ENCODE results near the gene GSTCD.

The GSTCD gene

DNA sequence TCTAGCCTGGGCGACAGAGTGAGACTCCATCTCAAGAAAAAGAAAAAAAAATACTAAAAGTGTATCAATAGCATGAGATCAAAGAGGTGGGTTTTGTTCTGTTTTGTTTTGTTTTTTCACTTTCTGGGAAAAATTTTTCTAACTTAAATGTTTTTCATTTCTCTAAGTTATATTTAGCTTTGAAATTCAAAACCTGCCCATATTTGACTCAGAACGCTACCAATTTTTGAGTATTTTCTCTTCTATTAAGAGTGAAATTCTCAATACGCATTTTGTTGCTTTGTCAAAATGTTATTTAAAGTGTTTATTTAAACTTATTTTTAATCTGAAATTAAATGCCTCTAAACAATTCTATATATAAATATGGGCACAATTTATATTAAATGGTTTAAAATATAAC, 39.6 kb downstream of the GSTCD start:
- no peak for DNase-seq (ENCODE audit: low read depth, low spot score)
- H3K4me3 ChIP-seq (ENCODE audit: low read depth, low read length): no peak overlapping the region
- in situ Hi-C loops (cut with HindIII; ENCODE audit: low sequenced_read_pairs): no loop called here
- TF ChIP-seq, protein P1, sequence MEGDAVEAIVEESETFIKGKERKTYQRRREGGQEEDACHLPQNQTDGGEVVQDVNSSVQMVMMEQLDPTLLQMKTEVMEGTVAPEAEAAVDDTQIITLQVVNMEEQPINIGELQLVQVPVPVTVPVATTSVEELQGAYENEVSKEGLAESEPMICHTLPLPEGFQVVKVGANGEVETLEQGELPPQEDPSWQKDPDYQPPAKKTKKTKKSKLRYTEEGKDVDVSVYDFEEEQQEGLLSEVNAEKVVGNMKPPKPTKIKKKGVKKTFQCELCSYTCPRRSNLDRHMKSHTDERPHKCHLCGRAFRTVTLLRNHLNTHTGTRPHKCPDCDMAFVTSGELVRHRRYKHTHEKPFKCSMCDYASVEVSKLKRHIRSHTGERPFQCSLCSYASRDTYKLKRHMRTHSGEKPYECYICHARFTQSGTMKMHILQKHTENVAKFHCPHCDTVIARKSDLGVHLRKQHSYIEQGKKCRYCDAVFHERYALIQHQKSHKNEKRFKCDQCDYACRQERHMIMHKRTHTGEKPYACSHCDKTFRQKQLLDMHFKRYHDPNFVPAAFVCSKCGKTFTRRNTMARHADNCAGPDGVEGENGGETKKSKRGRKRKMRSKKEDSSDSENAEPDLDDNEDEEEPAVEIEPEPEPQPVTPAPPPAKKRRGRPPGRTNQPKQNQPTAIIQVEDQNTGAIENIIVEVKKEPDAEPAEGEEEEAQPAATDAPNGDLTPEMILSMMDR (IDR thresholded peaks at IDR 0.05; ENCODE audit: low read depth, low read length): no peak

DNA sequence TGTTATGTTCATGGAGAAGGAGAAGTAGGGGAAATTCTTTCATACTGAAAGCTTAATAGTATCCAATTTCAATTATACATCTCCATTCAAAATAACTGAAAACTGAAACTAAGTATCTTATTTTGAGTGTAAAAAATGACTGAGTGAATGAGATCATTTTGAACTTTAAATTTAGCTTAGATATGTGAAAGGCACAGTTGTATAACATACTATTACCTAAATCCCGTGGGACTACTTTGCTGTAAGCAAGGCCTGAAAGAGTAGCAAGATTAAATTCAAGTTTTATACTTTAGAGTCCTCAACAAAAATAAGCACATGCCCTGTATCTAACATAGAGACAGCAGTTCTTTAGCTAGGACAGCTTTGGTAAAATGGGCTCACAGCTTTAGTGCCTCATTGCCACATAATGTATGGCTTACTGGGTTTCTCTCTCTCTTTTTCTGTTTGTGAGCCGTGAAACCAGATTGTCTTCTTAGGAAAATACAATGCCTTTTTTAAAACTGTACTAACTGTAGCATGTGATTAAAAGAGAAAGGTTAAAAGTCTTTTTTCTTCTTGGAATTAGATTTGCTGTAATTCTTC, 43.2 kb downstream of the GSTCD start:
- TF ChIP-seq, protein P1 (IDR thresholded peaks at IDR 0.05; ENCODE audit: low read depth, low read length): no peak
- DNase-seq (ENCODE audit: low read depth, low spot score): peak; percentile 12
- in situ Hi-C loops (cut with HindIII; ENCODE audit: low sequenced_read_pairs): no loop called here
- H3K4me3 ChIP-seq (ENCODE audit: low read depth, low read length): no peak overlapping the region

DNA sequence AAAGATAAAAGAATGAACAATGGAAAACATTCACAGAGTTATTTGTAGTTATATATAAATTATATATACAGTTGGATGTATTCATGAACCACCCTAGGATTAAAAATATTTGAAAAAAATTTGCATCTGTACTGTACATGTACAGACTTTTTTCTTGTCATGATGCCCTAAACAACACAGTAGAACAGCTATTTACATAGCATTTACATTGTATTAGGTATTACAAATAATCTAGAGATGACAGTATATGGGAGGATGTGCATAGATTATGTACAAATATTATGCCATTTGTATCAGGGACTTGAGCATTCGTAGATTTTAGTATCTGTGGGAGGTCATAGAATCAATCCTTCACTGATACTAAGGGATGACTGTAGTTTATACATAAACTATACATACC, 44.8 kb downstream of the GSTCD start:
- DNase-seq (ENCODE audit: low read depth, low spot score): no peak
- in situ Hi-C loops (cut with HindIII; ENCODE audit: low sequenced_read_pairs): no loop called here
- TF ChIP-seq, protein P1 (IDR thresholded peaks at IDR 0.05; ENCODE audit: low read depth, low read length): no peak
- H3K4me3 ChIP-seq (ENCODE audit: low read depth, low read length): no peak overlapping the region

DNA sequence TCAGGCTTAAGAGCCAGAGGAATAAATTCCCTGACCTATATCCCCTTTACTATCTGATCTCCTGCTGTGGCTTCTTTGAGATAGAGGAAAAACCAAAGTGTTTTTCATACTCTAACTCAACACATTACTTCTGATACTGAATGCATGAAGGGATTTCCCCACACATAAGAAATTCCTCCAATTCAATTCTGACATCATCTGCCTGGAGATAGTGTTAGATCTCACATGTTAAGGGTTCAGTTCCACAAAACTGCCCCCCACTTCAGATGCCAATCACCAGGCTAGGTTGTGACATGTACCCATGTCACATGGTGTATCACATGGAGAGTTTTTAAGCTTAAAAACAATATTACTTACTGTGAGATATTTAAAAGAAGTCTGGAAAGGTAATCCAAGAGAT, 46.8 kb downstream of the GSTCD start:
- TF ChIP-seq, protein P1 (IDR thresholded peaks at IDR 0.05; ENCODE audit: low read depth, low read length): no peak
- DNase-seq (ENCODE audit: low read depth, low spot score): no peak
- in situ Hi-C loops (cut with HindIII; ENCODE audit: low sequenced_read_pairs): no loop called here
- no peak overlapping the region for H3K4me3 ChIP-seq (ENCODE audit: low read depth, low read length)

DNA sequence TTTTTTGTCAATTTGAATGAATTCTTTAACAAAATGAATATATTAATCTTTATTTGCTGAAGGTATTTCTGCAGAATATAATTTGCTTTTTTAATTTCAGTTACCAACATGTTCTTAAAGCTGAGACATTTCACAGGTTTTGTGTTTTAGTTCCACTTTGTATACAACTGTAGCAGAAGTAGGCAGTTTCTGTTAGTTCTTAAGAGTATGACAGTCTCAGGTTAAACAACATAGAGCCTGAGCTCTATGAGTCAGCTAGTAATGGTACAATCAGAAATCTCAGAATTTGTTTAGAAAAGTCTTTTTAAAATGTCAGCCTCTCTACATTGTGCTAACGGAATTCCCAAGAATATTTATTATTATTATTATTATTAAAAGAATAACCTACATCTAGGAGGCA, 50.4 kb downstream of the GSTCD start:
- no peak for DNase-seq (ENCODE audit: low read depth, low spot score)
- TF ChIP-seq, protein P1 (IDR thresholded peaks at IDR 0.05; ENCODE audit: low read depth, low read length): no peak
- no peak overlapping the region for H3K4me3 ChIP-seq (ENCODE audit: low read depth, low read length)
- in situ Hi-C loops (cut with HindIII; ENCODE audit: low sequenced_read_pairs): no loop called here

DNA sequence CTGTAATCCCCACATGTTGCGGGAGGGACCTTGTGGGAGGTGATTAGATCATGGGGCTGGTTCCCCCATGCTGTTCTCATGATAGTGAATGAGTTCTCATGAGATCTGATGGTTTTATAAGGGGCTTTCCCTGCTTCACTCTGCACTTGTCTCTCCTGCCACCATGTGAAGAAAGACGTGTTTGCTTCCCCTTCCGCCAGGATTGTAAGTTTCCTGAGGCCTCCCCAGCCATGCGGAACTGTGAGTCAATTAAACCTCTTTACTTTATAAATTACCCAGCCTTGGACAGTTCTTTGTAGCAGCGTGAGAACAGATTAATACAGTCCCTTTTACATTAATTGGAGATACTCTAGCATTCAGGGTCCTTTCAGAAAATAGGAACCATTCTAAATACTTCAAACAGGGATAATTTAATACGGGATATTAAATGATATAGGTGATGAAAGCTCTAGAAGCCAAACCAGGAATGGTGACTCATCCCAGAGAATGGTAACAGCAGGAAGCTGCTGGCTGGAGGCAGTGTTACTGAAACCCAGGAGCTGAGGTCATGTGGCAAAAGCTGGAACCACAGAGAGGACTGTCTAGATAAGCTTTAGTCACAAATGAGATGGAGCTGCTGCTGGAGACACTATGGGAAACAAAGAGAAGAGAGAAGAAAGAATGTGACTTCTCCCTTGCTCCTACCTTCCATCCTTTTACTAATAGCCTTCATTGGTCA, 57.3 kb downstream of the GSTCD start:
- TF ChIP-seq, protein P1 (IDR thresholded peaks at IDR 0.05; ENCODE audit: low read depth, low read length): no peak
- in situ Hi-C loops (cut with HindIII; ENCODE audit: low sequenced_read_pairs): no loop called here
- peak; percentile 92 for DNase-seq (ENCODE audit: low read depth, low spot score)
- no peak overlapping the region for H3K4me3 ChIP-seq (ENCODE audit: low read depth, low read length)

All from astrocyte of the spinal cord (primary cell).